Stimulated activated naive CD4-positive, alpha-beta T cell (primary cell): Measurements from ENCODE around the gene RPS6KA2.

Experiments
- DNase-seq, 6 experiments: peaks; one replicate each; lab custom pipeline; 2025; lab: John Stamatoyannopoulos, UW

RPS6KA2 gene

DNA sequence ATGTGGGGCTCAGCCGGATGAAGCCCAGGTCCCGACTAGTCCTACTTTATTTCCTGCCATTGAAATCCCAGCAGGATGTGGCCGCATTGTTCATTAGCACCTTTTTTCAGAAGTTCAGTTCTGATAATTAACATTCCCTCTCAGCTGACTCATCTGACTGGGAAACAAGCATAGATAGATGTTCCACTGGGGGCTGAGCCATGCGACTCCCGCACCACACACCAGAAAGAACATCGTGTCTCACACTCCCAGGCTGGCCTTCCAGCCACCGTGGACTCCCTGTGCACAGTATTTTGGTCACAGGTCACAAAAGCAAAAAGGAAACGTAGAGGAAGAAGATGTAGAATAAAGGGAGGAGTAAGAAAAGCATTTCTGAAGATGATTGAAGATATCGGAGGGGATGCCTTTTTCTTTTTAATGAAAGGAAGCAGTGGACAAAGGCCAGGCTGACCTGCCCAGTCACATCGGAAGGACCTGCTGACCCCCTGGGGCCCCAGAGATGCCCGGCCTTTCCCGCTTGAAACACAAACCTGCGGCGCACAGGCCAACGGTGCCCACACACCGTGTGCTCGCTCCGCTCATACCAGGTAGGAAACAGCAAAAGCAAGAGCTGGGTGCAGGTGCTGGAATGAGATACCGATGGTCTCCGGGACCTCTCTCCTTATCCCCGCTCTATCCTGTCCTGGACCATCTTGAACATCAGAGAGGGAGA, 11.8 kb downstream of the RPS6KA2 start:
- no peak for DNase-seq

DNA sequence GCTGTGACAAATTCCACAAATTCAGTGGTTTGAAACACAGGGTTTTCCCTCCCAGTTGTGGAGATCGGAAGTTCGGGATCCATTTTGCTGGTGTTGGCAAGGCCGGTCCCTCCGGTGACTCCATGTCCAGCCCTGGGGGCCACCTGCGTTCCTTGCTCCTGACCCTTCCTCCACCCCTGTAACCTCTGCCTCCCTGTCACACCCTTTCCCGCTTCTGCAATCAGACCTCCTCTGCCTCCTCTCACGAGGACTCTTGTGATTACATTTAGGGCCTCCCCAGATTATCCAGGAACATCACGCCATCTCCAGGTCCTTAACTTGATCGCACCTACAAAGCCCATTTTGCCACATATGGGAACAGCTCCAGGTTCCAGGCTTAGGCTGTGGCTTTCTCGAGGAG, 12.5 kb downstream of the RPS6KA2 start:
- no peak for DNase-seq

DNA sequence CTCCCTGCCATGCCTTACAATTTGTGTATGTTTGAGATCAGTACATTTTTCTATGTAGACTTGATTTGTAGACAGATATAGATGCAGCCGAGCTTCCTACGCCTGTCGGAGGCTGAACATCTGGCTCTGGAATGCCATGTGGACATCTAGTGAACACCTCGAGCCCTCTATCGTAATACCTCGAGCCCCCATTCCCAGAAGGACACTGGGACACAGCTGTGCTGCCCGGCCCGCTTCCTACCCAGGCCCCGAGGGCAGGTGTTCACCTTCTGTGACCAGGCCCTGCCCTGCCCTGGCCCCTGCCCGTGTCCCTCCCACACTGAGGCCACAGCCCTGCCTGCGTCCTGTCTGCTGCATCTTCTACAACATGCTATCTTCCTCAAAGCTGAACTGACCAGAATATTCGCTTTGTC, 12.9 kb downstream of the RPS6KA2 start:
- no peak for DNase-seq

DNA sequence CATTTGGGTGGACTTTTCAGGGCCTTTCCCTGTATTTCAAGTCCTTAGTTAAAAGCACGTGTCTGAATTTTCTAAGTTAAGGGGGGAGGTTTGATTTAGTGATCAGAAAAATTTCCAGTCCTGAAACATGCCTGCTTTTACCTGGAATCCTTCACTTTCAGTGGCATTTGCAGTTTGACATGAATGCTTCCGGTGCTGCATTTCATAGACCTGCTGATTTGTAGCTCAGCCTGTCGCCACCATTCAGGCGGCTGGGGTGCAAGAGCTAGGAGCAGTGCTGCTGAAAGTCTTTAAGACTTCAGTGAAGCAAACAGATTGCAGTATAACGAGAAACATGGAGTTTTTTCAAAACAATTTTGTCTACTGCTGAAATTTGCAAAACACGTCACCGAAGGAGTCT, 14.0 kb downstream of the RPS6KA2 start:
- DNase-seq: no peak

DNA sequence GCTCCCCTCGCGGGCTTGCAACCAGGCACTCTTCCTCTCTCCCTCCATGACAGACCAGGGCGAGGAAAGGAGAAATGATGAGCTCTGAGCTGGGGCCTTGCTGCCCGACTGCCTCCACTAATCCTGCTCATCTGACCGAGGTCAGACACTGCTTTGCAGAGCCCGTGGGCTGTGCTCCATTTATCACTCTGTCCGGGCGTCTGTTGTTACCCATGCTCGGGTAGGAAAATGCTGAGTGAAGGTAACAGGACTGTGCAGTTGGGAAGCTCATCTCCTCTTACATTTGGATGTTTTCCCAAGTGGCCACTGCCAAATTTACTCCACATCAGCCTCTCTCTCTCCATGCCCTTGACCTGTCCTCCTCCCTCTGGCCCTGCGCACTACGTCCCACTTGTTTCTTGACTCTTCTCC, 14.6 kb downstream of the RPS6KA2 start:
- no peak for DNase-seq

DNA sequence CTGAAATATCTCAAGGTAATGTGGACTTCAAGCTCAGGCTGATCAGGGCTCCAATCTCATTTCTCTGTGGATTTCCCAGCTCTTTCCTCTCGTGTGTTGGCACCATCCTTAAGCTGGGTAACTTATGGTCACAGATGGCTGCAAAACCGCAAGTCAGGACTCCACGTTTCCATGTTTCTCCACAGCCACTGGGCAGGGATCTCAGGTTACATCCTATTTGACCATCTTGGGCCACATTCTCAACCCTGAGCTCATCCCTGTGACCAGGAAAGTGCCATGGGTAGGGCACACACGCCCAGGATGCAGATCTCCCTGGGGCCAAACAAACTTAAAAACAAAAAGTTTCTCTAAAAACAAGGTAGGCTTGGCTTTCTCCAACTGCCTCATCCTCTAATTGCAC, 15.4 kb downstream of the RPS6KA2 start:
- no peak for DNase-seq

DNA sequence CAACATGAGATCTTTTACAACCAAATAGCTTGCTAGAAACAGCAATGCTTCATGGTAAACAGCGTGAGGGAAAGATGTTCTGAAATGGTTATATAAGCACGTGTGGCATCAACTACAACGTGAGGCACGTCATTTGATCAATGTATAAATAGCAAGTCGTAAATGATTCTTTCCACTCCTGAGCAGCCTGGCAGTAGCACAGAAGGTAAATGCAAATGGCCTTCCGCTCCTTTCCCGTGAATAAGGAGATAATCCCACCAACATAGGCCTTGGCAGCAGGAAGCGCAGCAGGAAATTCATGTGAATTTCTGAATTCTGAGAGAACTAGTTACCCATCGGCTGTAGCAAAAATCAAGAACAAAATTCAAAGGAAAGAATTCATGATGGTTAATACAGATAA, 17.0 kb downstream of the RPS6KA2 start:
- DNase-seq: no peak

DNA sequence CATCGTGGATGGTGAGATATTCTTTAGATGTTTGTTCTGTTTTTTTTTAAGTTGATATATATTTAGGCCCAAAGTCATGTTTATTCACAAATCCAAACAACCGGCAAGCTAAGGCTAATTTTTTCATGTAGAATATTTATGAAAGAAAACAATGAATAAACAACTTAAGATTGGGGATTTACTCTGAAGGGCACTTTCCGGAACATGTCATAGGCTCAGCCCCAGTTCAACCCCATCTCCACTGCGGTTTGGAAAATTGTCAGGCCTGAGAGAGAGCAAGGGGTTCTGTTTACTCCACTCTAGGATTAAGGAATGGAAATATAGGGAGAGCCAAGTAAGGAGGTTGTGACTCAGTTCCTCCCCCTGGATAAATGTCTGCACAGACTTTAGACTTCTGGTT, 18.3 kb downstream of the RPS6KA2 start:
- DNase-seq: no peak

DNA sequence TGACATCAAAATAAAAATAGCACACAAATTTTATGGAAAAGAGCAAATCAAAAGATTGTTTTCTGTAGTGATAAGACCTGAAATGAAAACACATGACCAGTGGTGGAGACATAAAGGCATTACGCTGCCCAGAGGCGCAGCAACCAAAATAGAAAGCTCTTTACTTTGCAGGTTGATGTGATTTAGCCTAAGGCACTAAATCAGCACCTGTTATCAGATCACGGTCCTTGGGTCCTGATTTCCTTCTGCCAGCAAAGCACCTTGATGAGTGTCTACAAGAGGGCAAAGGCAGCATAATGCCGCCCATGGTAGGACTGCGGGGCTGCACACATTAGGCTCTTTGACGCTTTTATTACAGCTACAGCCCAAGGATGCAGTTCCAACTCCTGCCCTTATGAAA, 21.3 kb downstream of the RPS6KA2 start:
- DNase-seq: no peak

DNA sequence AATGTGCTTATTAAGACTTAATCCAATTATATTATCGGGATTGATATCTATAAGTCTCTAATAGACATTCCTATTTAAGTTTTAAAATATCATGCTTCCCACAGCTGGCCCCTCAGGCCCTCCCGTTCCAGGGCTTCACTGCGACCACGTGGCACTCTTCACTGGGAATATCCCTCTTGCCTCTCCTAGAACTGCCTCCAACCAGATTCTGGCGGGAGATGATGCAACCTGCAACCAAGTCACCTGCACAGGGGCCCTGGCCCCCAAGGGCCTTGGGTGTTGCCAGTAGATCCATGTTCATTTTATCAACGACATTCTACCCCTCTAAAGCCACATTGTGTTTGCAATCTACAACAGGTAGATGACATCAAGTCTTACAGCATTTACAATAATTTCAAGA, 22.1 kb downstream of the RPS6KA2 start:
- no peak for DNase-seq

DNA sequence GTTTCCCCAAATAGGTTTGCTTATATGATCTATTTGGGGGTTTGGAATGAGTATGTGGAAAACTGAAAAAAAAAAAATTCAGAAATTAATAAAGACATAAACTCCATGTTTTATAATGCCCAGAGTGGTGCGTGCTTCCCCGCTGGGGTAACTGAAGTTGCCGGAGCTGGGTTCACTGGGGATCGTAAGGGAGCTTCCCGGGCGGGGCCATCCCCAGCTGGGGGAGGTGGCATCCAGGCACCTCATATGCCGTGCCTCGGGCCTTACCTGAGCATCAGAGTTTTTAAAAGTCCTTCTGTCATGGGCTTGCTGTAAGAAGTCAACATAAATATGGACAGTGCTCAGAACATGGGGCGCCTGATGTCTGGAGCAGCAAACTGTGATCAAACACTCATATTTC, 22.7 kb downstream of the RPS6KA2 start:
- no peak for DNase-seq

DNA sequence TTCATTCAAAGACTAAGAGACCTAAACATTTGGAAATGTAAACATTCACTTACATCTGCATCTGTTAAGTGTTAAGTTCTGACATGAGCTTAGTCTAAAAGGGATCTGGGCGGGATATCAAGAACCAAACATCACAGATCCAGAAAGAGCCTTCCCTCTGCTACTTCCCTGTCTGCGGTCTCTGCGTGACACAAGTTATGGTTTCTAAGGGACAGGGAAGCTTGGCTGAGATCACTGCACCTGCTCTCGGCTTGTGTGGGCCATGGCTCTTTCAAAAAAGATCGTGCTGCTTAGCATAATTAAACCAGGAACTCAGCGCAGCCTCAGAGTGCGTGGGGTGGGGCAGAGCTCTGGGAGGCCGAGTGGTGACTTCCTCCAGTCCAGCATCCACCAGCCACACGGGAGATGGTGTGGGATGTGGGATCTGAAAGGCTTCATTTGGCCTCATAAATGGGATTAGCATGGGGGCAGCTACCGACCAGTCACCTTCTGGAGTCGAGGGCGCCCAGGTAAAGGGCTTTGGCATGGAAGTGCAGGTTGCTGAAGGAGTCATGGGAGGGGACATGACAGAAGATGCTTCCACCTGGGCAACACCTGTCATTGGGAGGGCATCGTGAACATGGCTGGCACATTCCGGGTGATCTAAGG, 23.9 kb downstream of the RPS6KA2 start:
- no peak for DNase-seq

DNA sequence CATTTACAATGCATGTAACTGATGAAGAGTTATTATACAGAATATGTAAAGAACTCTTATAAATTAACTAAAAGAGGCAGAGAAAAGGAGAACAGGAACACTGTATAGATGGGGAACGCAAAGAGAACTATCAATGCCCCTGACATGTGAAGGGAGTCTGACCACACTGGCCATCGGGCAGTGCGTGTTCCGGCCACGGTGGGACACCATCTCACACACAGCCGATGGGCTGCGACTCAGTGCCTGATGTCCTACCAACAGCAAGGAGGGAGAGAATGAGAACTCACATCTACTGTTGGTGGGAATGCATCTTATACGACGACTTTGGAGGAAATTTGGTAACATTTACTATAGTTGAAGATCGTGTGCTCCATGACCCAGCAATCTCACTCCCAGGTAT, 25.1 kb downstream of the RPS6KA2 start:
- DNase-seq: no peak

DNA sequence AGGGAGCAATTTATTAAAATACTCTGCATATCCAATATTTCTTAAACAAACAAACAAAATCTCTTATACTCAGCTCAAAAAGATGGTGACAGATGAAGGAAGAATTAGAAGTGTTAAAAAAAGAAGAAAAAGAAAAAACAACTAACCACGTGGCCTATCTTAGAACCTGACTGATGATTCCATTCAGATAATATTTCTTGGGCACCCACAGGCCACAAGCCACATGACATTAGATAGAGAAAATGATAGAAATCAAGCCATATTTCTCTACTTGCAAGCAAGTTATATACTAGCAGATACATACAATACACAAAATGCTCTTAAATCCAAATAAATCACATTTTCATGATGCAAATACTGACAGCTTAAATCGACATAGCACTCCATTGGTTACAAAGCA, 26.1 kb downstream of the RPS6KA2 start:
- DNase-seq: no peak

DNA sequence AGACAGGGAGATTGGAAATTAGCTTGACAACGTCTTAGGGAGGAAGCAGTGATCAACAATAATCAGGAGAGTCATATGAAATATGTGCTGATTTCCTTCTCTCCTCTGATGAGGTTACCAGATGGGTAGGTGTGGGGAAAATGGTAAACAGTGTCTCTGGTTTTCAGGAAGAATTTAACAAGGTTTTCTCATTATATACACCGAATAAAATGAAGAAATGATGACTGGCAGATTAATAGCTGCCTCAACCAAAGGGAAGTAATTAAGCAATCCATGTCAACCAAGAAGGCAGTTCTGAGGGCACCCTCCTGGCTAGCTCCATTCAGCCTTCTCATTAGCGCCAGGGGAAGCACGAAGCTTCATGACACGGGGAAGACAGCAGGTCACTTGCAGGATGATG, 27.8 kb downstream of the RPS6KA2 start:
- DNase-seq: no peak

DNA sequence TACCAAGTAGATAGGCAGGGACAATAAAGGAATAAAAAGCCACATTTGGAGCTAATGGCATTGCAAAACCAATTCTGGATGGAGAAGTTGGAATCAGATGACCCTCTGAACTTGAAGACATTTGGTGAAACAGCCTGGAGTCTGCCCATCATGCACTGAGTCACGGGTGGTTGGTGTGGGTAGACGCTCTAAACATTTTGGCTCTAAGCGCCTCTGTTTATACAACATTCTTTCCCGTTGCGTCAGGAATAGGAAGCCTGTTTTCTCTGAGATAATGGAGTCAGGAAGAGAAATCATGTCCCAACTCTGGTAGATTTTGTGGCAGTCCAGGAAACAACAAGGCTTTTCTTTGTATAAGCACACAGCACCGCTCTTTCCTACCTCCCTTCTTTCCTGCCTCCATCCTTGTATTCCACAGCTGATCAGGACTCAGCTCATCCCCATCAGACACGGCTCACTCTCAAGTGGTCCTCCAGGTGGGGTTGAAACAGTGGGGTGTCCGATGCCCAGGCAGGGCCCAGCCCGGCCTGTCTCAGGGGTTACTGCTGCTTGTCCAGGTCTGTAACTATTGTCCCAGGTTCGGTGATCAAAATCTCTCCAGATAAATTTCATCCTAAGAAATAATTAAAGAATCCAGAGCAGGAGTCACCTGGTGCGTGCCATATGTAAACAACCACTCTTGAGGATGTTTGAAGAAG, 28.5 kb downstream of the RPS6KA2 start:
- DNase-seq: no peak

DNA sequence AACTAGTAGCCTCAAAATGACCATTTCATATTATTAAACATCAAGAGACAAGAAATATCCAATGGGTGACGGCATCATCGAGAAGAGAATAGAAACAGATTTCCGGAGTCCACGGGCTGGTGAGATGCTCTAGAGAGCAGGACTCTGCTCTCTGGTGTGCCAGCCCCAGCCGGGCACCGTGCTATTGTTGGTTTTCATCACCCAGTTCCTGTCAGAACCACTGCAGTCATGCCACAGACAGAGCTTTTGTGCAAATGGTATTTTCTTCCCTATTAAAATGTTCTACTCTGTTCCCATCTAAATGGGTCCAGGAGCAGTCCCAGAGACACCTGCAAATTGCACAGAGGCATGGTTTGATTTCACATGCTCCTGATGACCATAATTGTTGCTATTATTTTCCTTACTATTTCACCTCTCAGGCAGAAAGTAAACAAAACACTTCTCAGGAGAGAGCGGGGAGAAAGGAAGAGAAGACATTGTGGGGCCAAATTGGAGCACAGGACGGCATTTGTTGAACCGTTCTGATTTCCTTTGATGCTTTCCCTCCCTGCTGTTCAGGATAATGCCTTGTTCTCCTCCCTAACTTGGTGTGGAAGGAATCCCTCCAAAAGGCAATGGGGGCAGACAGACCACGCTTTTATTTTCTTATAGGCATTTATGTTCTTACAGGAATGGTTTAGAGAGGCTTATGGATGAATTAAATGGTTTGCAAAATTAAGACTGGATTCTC, 29.2 kb downstream of the RPS6KA2 start:
- no peak for DNase-seq

DNA sequence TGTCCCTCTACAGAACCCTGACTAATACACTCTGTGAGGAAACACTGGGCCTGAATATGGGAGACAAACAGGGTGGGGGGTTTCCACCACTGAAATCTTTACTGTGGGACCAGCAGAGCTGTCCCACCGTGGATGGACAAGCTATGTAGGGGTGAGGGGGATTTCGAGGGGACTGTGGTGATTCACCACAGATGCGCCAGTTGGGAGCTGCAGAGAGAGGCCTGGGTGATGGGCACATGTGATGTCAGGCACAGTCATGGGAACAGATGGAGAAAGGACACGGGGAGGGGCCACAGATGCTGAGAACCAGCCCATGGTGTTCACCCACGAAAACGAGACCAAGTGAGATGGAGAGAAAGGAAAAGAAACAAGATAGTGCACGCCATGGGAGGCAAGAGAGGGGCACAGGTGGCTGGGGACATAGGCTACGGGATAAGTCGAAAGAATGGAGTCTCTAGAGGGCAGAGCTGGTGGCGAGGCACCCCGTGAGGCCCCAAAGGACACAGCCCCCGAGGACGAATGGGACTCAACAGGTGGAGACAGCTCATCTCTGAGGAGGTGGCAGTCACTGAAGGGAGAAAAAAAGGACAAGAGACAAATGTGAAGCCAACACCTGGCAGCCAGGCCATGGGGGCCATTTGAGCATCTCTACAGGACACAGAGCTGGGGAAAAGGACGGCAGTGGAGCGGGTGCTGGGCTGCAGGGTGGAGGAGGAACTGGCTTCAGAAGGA, 30.1 kb downstream of the RPS6KA2 start:
- no peak for DNase-seq

DNA sequence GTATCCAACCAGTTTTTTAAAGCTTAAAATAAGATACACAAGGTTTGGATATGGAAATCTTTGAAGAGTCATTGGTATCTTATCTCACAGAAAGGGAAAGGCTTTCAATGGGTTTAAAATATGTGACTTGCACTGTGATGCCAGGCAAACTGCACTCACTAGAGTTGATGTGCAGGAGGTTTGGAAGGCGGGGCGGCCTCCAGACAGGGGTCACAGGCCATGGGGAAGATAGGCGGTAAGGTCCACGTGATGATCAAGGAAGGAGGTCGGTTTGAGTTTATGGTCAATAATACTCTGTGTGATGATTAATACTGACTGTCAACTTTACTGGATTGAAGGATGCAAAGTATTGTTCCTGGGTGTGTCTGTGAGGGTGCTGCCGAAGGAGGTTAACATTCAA, 31.1 kb downstream of the RPS6KA2 start:
- no peak for DNase-seq

DNA sequence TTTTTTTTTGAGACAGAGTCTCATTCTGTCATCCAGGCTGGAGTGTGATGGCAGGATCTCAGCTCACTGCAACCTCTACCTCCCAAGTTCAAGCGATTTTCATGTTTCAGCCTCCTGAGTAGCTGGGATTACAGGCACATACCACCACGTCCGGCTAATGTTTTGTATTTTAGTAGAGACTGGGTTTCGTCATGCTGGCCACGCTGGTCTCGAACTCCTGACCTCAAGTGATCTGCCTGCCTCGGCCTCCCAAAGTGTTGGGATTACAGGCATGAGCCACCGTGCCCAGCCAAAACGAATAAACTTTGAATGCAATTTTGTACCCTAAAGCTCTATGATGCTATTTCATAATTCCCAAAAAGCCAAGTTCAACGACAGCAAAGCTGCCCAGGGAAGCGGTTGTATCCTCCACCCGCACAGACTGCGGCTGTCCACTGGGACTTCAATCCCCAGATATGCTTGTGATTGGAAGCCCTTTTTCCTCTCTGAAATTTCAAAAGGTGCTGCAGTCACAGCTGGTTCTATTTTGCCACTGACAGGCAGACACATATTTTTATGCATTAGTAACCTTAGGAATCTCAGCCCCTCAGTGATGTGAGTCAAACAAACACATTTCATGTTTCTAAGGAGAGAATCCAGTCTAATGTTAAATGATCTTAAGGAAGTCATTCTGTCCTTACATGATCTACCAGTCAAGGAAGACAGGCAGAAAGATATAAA, 31.8 kb downstream of the RPS6KA2 start:
- no peak for DNase-seq

DNA sequence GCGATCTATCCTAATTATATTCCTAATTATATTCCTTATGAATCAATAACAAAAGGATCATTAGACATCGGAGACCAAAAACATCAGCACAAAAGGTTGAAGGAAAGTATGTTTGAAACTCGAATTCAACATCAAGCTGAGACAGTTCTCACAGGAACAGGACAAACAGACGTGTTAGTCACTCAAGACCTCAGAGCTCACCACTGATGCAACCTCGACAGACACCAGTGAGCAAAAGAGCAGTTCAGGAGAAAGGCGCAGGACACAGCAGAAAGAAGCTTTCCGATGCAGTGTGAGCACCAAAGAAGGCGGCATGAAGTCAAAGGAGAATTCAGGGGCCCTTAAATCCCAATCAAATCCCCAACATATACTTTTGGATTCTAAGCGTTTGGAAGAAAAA, 34.2 kb downstream of the RPS6KA2 start:
- DNase-seq: no peak
